ENCODE results near the gene TUBA1C. TPM values are rescaled to one million over a fixed set of nuclear protein-coding genes. Genes with fewer than 3 reads are reported as not detected.

The TUBA1C gene
- total and polyA plus RNA-seq, 12 donors, result 30.1 to 292 (median 93.3) TPM

GRCh38 chr12:49228653-49229052 lies 36.2 kb upstream of the TUBA1C start:
- Histone ChIP-seq H3K36me3 (replicated peaks in 1 of 2) (no peaks in the 10 kb centered on the region), H3K27me3 (no peaks in the 10 kb centered on the region), H3K4me3 (no peak overlapping the region), H3K4me1 (replicated peaks in 1 of 2) (peaks cover 36 to 56% of the 10 kb centered on the region in 2 donors), H3K9me3 (replicated peaks in 1 of 3) (no peaks in the 10 kb centered on the region), H3K27ac (no peak overlapping the region)
- intact Hi-C loops (cut with DNase I), result no loop called here
- TF ChIP-seq POLR2A (IDR thresholded peaks at IDR 0.05) (no peak), CTCF (IDR thresholded peaks at IDR 0.05) (no peak)
- 73 to 81% (median 75%) methylated on average over 3 of the region's 3 CpGs for WGBS, 4 donors
- DNase-seq, result no peak

GRCh38 chr12:49230176-49230804 lies 34.6 kb upstream of the TUBA1C start:
- no peak for DNase-seq
- intact Hi-C loops (cut with DNase I), result loop anchor here (5.0 to 10.0 kb wide), 4 partner anchors 43 to 98 kb away; partner anchors contain the start of genes TUBA1A (in 2 of the 2) and TUBA1B (in 2 of the 2)
- no peaks in the 10 kb centered on the region for H3K36me3 ChIP-seq (replicated peaks in 1 of 2)

GRCh38 chr12:49230805-49231194 lies 34.1 kb upstream of the TUBA1C start:
- WGBS, 4 donors, result 61 to 76% (median 67%) methylated on average over 3 of the region's 3 CpGs
- Histone ChIP-seq H3K9me3 (replicated peaks in 1 of 3) (no peaks in the 10 kb centered on the region), H3K4me3 (no peak overlapping the region), H3K27ac (peak overlapping the region in 1 of 5 donors; percentile 43), H3K27me3 (no peaks in the 10 kb centered on the region), H3K4me1 (replicated peaks in 1 of 2) (peaks cover 36 to 55% of the 10 kb centered on the region in 2 donors), H3K36me3 (replicated peaks in 1 of 2) (no peaks in the 10 kb centered on the region)
- intact Hi-C loops (cut with DNase I), result loop anchor here (5.0 to 10.0 kb wide), 4 partner anchors 43 to 98 kb away; partner anchors contain the start of genes TUBA1A (in 2 of the 2) and TUBA1B (in 2 of the 2)
- no peak for DNase-seq
- no peak for TF ChIP-seq POLR2A (IDR thresholded peaks at IDR 0.05)
- no peak for TF ChIP-seq CTCF (IDR thresholded peaks at IDR 0.05)

More at GRCh38 chr12:49230176-49230804, 34.6 kb upstream of the TUBA1C start:
- 87 to 92% (median 88%) methylated on average over 6 of the region's 6 CpGs for WGBS, 4 donors
- Histone ChIP-seq H3K4me3 (no peak overlapping the region), H3K9me3 (replicated peaks in 1 of 3) (no peaks in the 10 kb centered on the region), H3K4me1 (replicated peaks in 1 of 2) (peaks cover 34 to 55% of the 10 kb centered on the region in 2 donors), H3K27me3 (no peaks in the 10 kb centered on the region), H3K27ac (peak overlapping the region in 1 of 5 donors; percentile 43)
- no peak for TF ChIP-seq POLR2A (IDR thresholded peaks at IDR 0.05)
- no peak for TF ChIP-seq CTCF (IDR thresholded peaks at IDR 0.05)

GRCh38 chr12:49231878-49232655 lies 32.8 kb upstream of the TUBA1C start:
- Histone ChIP-seq H3K4me3 (no peak overlapping the region), H3K27me3 (no peaks in the 10 kb centered on the region), H3K36me3 (replicated peaks in 1 of 2) (no peaks in the 10 kb centered on the region), H3K27ac (peak overlapping the region in 4 of 5 donors; percentile 70 to 98 (median 86)), H3K9me3 (replicated peaks in 1 of 3) (no peaks in the 10 kb centered on the region), H3K4me1 (replicated peaks in 1 of 2) (peaks cover 37 to 61% of the 10 kb centered on the region in 2 donors)
- intact Hi-C loops (cut with DNase I), result loop anchor here (5.0 to 10.0 kb wide), 4 partner anchors 45 to 100 kb away; partner anchors contain the start of genes TUBA1A (in 2 of the 2) and TUBA1B (in 2 of the 2)
- WGBS, 4 donors, result 59 to 71% (median 63%) methylated on average over 8 to 9 of the region's 9 CpGs
- TF ChIP-seq CTCF (IDR thresholded peaks at IDR 0.05) (no peak), POLR2A (IDR thresholded peaks at IDR 0.05) (no peak)
- DNase-seq, result no peak
